Upper lobe of left lung (tissue), 6 donors: ENCODE measurements around the gene ICE1. TPM values are rescaled to one million over a fixed set of nuclear protein-coding genes. Genes with fewer than 3 reads are reported as not detected.

ENCODE experiments used
- ATAC-seq, 2 donors: fragments of 200-7000 bp; cut with Tn5 transposase; one replicate each; pipeline ENCODE4 v1.9.1; 2022; ENCODE audit warnings: mild to moderate bottlenecking in 2 of 2, moderate library complexity in 2 of 2; ENCODE audit not compliant: low FRiP score in 2 of 2
- DNase-seq, 2 donors: peaks; one replicate each; pipeline ENCODE4 v3.0.0-alpha.2; 2019 to 2020
- H3K27ac ChIP-seq, 4 donors: fragments of 200-600 bp; sonication (generic); one replicate each; pipeline ENCODE4 v1.5.1; 2016 to 2019
- H3K27me3 ChIP-seq, 4 donors: fragments of 200-600 bp; sonication (generic); one replicate each; pipeline ENCODE4 v1.5.1; 2017 to 2019
- H3K36me3 ChIP-seq, 4 donors: fragments of 200-600 bp; sonication (generic); one replicate each; pipeline ENCODE4 v1.5.1; 2016 to 2019
- H3K4me1 ChIP-seq, 4 donors: fragments of 200-600 bp; sonication (generic); one replicate each; pipeline ENCODE4 v1.5.1; 2018 to 2019
- H3K4me3 ChIP-seq, 4 donors: fragments of 200-600 bp; sonication (generic); one replicate each; pipeline ENCODE4 v1.5.1; 2017 to 2019; ENCODE audit warnings: mild to moderate bottlenecking in 2 of 4, moderate library complexity in 1 of 4
- H3K9me3 ChIP-seq, 4 donors: fragments of 200-600 bp; sonication (generic); one replicate each; pipeline ENCODE4 v1.5.1; 2018 to 2019
- CTCF ChIP-seq, 6 experiments: fragments of 450-650 bp in 4 of 6; fragments of 200-600 bp in 2 of 6; sonication (generic) in 2 of 6; IDR thresholded peaks; one replicate each; pipeline ENCODE4 v1.5.1; 2016 to 2019; ENCODE audit warnings: antibody characterized with exemption in 6 of 6
- EP300 ChIP-seq, 4 donors: sonication (generic); formaldehyde crosslinking; IDR thresholded peaks; one replicate each; pipeline ENCODE4 v1.5.1; 2017; ENCODE audit warnings: antibody characterized with exemption in 4 of 4, control low read depth in 2 of 4
- POLR2A ChIP-seq, 4 donors: fragments of 450-650 bp; IDR thresholded peaks; one replicate each; pipeline ENCODE4 v1.5.1; 2016 to 2017; ENCODE audit warnings: antibody characterized with exemption in 4 of 4, mild to moderate bottlenecking in 2 of 4
- POLR2AphosphoS5 ChIP-seq, 2 donors: sonication (generic); formaldehyde crosslinking; IDR thresholded peaks; one replicate each; pipeline ENCODE4 v1.5.1; 2017; ENCODE audit warnings: antibody characterized with exemption in 2 of 2
- WGBS, 2 donors: methylation state at CpG; one replicate each; pipeline ENCODE4 v1.1.5; 2017 to 2018; 5-methylcytosine and 5-hydroxymethylcytosine counted together
- total RNA-seq, 6 donors: library from RNA; depleted of rRNA in 4 of 6; stranded (reverse); fragments of >200 nt in 4 of 6; gene quantifications; one replicate each; pipeline versions ENCODE4 v1.1.0 to v1.2.1, GENCODE V29; 2016 to 2021
- donor health status: DM: no; HTN: no; CAD: no; lungs with moderate emphysema.
- donor health status: DM: no; HTN: yes; CAD: no; lungs with severe emphysema.

Gene ICE1
- total RNA-seq, 6 donors from 2014 or later, result 15.8 to 40.5 (median 25.0) TPM

GRCh38 chr5:5533927-5534326 is 111.5 kb downstream of the ICE1 start:
- Histone ChIP-seq H3K27me3 (no peaks in the 10 kb centered on the region), H3K4me1 (no peaks in the 10 kb centered on the region), H3K36me3 (no peaks in the 10 kb centered on the region), H3K4me3 (no peak overlapping the region), H3K9me3 (no peaks in the 10 kb centered on the region), H3K27ac (no peak overlapping the region)
- WGBS, 2 donors, result 90 to 100% methylated on average over 4 to 9 of the region's 9 CpGs
- ATAC-seq (no peak), DNase-seq (no peak)
- TF ChIP-seq POLR2A (IDR thresholded peaks at IDR 0.05) (no peak), POLR2AphosphoS5 (IDR thresholded peaks at IDR 0.05) (no peak), EP300 (IDR thresholded peaks at IDR 0.05) (no peak)

- Histone ChIP-seq H3K4me3 (no peak overlapping the region), H3K27ac (no peak overlapping the region), H3K4me1 (no peaks in the 10 kb centered on the region), H3K36me3 (no peaks in the 10 kb centered on the region), H3K9me3 (no peaks in the 10 kb centered on the region), H3K27me3 (no peaks in the 10 kb centered on the region)
- WGBS, 2 donors, result 91 to 94% methylated on average over 3 to 4 of the region's 4 CpGs
- ATAC-seq, result no peak
- no peak for TF ChIP-seq POLR2A (IDR thresholded peaks at IDR 0.05)
- no peak for TF ChIP-seq POLR2AphosphoS5 (IDR thresholded peaks at IDR 0.05)
- TF ChIP-seq CTCF (IDR thresholded peaks at IDR 0.05), result no peak
- no peak for TF ChIP-seq EP300 (IDR thresholded peaks at IDR 0.05)
- DNase-seq, result no peak
Measured at GRCh38 chr5:5534333-5534732, 111.9 kb downstream of the ICE1 start.

- no peak for DNase-seq
- H3K9me3 ChIP-seq, result no peaks in the 10 kb centered on the region
- H3K4me1 ChIP-seq, result no peaks in the 10 kb centered on the region
- no peak overlapping the region for H3K4me3 ChIP-seq
- 92 to 94% methylated on average over 4 of the region's 4 CpGs for WGBS, 2 donors
- no peaks in the 10 kb centered on the region for H3K27me3 ChIP-seq
- no peak overlapping the region for H3K27ac ChIP-seq
- H3K36me3 ChIP-seq, result no peaks in the 10 kb centered on the region
- no peak for ATAC-seq
- no peak for TF ChIP-seq POLR2A (IDR thresholded peaks at IDR 0.05)
- TF ChIP-seq EP300 (IDR thresholded peaks at IDR 0.05), result no peak
- no peak for TF ChIP-seq CTCF (IDR thresholded peaks at IDR 0.05)
- TF ChIP-seq POLR2AphosphoS5 (IDR thresholded peaks at IDR 0.05), result no peak
Measured at GRCh38 chr5:5536871-5537270, 114.4 kb downstream of the ICE1 start.

- Histone ChIP-seq H3K27me3 (no peaks in the 10 kb centered on the region), H3K27ac (no peak overlapping the region), H3K36me3 (no peaks in the 10 kb centered on the region), H3K4me1 (no peaks in the 10 kb centered on the region), H3K9me3 (no peaks in the 10 kb centered on the region), H3K4me3 (no peak overlapping the region)
- ATAC-seq (no peak), DNase-seq (no peak)
- 67 to 80% methylated on average over 8 of the region's 8 CpGs for WGBS, 2 donors
- TF ChIP-seq EP300 (IDR thresholded peaks at IDR 0.05) (no peak), POLR2AphosphoS5 (IDR thresholded peaks at IDR 0.05) (no peak), POLR2A (IDR thresholded peaks at IDR 0.05) (no peak)
Measured at GRCh38 chr5:5537426-5537825, 114.9 kb downstream of the ICE1 start.

- H3K4me3 ChIP-seq, result no peak overlapping the region
Measured at GRCh38 chr5:5539590-5539989, 117.1 kb downstream of the ICE1 start.

More at GRCh38 chr5:5539590-5539989, 117.1 kb downstream of the ICE1 start:
- WGBS, 2 donors, result 92 to 93% methylated on average over 3 of the region's 3 CpGs
- Histone ChIP-seq H3K27ac (no peak overlapping the region), H3K36me3 (no peaks in the 10 kb centered on the region), H3K4me1 (no peaks in the 10 kb centered on the region), H3K9me3 (no peaks in the 10 kb centered on the region), H3K27me3 (no peaks in the 10 kb centered on the region)
- TF ChIP-seq POLR2AphosphoS5 (IDR thresholded peaks at IDR 0.05) (no peak), POLR2A (IDR thresholded peaks at IDR 0.05) (no peak), EP300 (IDR thresholded peaks at IDR 0.05) (no peak), CTCF (IDR thresholded peaks at IDR 0.05) (no peak)
- ATAC-seq, result no peak
- no peak for DNase-seq
